Keratinocyte (primary cell): ENCODE data around the gene DTNB.

ENCODE experiments used
- EZH2 ChIP-seq: IDR thresholded peaks from one replicate; pipeline ENCODE4 v1.6.1; 2012; ENCODE audit warnings: inconsistent platforms, mild to moderate bottlenecking, low read length, moderate library complexity
- TF ChIP-seq, protein P1 (sequence below), 3 experiments: IDR thresholded peaks in 1 of 3; conservative IDR thresholded peaks in 1 of 3; optimal IDR thresholded peaks in 1 of 3; 2 replicates in 2 of 3; 3 replicates in 1 of 3; pipeline versions ENCODE3 to v1.5.1; 2011; ENCODE audit warnings: low read length in 3 of 3, mild to moderate bottlenecking in 3 of 3, moderate library complexity in 2 of 3, control low read depth in 1 of 3, inconsistent platforms in 1 of 3; ENCODE audit not compliant: insufficient read depth in 2 of 3; ENCODE audit errors: extremely low read depth in 1 of 3

DNA sequence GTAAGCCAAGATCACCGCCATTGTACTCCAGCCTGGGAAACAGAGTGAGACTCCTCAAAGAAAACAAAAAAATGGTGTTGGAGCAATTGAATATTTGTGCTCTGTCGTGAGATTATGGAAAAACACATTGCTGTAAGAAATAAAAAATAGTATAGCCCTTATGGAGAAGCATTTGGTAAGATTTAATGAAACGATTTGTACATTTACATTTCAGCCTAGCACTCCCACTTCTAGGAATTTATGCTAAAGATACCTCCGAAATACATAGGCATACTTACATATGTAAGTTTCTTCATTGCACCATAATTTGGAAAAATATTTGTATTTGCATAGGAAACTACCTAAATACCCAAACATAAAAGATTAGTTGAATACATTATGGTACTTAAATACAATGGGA lies 8.7 kb upstream of the DTNB start:
- no peak for TF ChIP-seq EZH2
- TF ChIP-seq, protein P1, sequence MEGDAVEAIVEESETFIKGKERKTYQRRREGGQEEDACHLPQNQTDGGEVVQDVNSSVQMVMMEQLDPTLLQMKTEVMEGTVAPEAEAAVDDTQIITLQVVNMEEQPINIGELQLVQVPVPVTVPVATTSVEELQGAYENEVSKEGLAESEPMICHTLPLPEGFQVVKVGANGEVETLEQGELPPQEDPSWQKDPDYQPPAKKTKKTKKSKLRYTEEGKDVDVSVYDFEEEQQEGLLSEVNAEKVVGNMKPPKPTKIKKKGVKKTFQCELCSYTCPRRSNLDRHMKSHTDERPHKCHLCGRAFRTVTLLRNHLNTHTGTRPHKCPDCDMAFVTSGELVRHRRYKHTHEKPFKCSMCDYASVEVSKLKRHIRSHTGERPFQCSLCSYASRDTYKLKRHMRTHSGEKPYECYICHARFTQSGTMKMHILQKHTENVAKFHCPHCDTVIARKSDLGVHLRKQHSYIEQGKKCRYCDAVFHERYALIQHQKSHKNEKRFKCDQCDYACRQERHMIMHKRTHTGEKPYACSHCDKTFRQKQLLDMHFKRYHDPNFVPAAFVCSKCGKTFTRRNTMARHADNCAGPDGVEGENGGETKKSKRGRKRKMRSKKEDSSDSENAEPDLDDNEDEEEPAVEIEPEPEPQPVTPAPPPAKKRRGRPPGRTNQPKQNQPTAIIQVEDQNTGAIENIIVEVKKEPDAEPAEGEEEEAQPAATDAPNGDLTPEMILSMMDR (optimal IDR thresholded peaks at IDR 0.05 in 1 of 3, IDR thresholded peaks at IDR 0.05 in 1 of 3, conservative IDR thresholded peaks at IDR 0.05 in 1 of 3; ENCODE audit: extremely low read depth in 1 of 3, insufficient read depth in 2 of 3, low read length in 3 of 3), result no peak
